GM12873 (cell line): ENCODE measurements around the gene MREG.

Experiments used
- TF ChIP-seq, protein P1 (sequence below): IDR thresholded peaks from 2 replicates; pipeline ENCODE4 v1.5.1; 2012; ENCODE audit warnings: low read depth, mild to moderate bottlenecking, moderate library complexity, low read length, control low read depth; ENCODE audit not compliant: insufficient read depth; ENCODE audit errors: missing control alignments

The MREG gene

DNA sequence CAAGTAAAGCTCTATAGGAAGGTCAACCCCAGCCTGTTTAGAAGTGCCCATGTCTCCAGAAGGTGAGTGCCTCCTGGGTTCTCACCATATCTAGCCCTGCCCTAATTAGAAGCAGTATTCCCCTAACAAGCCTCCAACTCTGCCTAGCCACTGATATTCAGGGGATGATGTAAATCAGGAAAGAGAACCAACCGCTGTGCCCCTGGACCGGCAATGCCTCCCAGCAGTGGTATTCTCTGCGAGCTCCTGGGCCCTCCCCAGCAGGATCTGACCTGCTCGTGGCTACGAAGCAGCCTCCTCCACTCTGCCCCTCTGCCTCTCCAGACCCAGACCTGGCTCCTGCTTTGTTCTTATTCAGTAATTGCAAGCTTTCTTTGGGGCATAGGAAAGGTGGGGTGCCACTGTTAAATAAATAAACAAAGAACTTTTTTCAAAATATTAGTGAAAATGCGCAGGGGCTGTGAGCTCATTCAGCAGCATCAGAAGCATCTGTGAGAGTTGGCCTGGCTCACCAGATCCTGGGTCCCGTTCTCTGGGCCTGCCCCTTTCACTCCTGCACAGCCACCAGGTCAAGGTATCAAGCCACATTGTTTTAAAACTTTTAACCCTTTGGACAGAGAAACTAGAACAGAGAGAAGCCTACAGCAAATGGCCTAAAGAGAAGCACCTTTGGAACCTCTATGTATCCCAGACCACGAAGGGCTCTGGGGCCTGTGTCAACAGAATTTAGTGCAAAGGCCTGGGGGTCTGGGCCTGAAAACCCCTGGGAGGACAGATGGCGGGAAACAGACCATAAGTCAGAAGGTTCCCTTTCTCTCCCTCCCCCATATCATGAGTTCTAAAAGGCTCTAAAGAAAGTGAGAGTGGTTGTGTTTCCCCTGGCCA is 11.9 kb downstream of the MREG start:
- TF ChIP-seq, protein P1, sequence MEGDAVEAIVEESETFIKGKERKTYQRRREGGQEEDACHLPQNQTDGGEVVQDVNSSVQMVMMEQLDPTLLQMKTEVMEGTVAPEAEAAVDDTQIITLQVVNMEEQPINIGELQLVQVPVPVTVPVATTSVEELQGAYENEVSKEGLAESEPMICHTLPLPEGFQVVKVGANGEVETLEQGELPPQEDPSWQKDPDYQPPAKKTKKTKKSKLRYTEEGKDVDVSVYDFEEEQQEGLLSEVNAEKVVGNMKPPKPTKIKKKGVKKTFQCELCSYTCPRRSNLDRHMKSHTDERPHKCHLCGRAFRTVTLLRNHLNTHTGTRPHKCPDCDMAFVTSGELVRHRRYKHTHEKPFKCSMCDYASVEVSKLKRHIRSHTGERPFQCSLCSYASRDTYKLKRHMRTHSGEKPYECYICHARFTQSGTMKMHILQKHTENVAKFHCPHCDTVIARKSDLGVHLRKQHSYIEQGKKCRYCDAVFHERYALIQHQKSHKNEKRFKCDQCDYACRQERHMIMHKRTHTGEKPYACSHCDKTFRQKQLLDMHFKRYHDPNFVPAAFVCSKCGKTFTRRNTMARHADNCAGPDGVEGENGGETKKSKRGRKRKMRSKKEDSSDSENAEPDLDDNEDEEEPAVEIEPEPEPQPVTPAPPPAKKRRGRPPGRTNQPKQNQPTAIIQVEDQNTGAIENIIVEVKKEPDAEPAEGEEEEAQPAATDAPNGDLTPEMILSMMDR: no peak

DNA sequence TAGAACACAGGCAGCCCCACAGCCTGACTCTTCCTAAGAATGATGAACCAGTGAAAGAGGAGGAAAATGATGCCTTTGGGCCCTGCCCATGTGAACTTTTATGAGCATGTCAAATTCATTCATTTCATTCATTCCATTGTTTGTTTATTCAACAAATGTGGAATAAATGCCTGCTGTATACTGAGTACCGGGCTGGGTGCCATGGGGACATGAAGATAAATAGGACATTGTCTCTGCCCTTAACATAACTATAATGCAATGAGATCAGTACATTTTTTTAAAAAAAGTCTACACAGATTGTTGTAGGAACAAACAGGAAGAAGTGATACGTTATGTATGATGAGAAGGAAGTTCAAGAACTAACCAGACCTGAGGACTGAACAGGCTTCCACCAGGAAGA is 14.7 kb downstream of the MREG start:
- TF ChIP-seq, protein P1: no peak

DNA sequence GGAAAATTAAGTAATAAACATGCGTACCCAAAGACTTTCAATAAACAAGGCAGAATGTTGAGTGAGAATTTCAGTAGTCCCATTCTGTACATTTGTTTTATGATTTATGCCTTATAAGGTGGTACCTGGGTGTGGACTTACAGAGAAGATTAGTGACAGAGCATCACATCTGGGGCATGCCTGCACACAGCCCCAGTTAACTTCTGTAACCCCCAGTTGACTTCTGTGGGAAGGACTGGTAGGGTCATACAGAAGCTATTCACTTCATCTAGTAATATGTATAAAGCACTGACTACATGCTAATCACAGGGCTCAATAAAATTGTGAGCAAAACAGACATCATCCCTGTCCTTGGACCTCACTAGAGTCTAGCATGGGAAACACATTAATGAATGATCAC is 16.1 kb downstream of the MREG start:
- TF ChIP-seq, protein P1: no peak

DNA sequence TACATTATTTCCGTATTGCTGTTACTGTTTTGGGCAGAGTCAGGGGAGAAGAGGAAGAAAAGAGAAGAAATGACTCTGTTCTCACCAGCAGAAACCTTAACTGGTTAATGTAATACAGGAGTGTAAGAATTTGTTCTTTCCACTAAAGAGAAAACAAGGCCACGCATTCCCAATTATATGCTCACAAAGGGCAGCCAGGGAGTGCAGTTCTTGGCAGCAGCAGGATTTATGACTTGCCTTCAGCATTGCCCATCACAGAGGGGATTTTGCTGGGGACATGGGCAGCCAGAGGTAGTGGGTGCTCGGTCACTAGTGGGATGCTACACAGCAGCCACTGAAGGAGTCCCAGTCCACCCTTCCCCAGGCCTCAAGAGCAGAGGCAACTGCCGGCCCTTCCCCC is 18.4 kb downstream of the MREG start:
- TF ChIP-seq, protein P1: no peak

- TF ChIP-seq, protein P1: no peak
Measured at GRCh38 chr2:215985257-215985656, 28.1 kb downstream of the MREG start.

DNA sequence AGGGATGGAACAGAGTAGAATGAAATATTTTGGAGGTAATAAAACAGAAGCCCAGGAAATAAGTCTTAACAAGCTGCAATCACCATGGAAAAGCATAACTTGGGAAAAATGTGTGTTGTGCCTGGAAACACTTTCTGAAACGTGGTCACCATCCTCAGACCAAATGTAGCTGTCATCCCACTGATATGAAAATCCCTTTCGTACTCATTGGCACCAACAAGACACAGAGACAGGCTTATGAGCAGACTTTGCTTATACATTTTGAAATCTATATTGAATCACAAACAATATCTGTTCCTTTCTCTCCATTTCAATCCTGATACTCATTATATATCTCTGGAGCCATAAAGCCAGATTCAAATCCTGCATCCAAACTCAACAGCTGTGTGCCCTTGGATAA is 28.7 kb downstream of the MREG start:
- TF ChIP-seq, protein P1: no peak

GRCh38 chr2:215983581-215984351 is 29.6 kb downstream of the MREG start:
- TF ChIP-seq, protein P1: no peak
